A549 (cell line): ENCODE measurements around the gene TMPRSS4. TPM values are rescaled to one million over a fixed set of nuclear protein-coding genes. Genes with fewer than 3 reads are reported as not detected.

ENCODE experiments used
- ATAC-seq, 2 experiments: fragments of 200-7000 bp in 1 of 2; fragments of >200 bp in 1 of 2; cut with Nextera tagmentation in 1 of 2; cut with Tn5 transposase in 1 of 2; 3 replicates each; pipeline versions ENCODE4 v1.8.0 to v1.9.1; 2018 to 2020; ENCODE audit warnings: mild to moderate bottlenecking in 1 of 2, moderate library complexity in 1 of 2
- CTCF ChIA-PET: fragments of 300-600 bp; sonication (Branson Sonifier 250); formaldehyde crosslinking; extraction: SDS; loops from one replicate; lab custom pipeline; 2021; ENCODE audit warnings: antibody characterized with exemption, inconsistent platforms; lab: Yijun Ruan, JAX
- POLR2A ChIA-PET: fragments of 350-600 bp; formaldehyde crosslinking; extraction: SDS; loops from one replicate; lab custom pipeline; 2021; ENCODE audit warnings: antibody characterized with exemption, inconsistent platforms; lab: Yijun Ruan, JAX
- DNase-seq, 2 experiments: peaks; one replicate each; pipeline versions ENCODE4 v3.0.0 to v3.0.0-alpha.2; 2011 to 2016; ENCODE audit warnings: low read depth in 1 of 2, low spot score in 1 of 2
- FAIRE-seq: peaks from 2 replicates; lab custom pipeline; 2011; peaks lifted over from hg19 to GRCh38; lab: Jason Lieb, UNC
- H3K27ac ChIP-seq, 2 experiments: fragments of >200 bp; sonication (Bioruptor Twin); formaldehyde crosslinking; 3 replicates each; pipeline ENCODE4 v1.5.1; 2016 to 2017
- H3K4me1 ChIP-seq: fragments of >200 bp; sonication (Bioruptor Twin); formaldehyde crosslinking; 3 replicates; pipeline ENCODE4 v1.6.1; 2016
- H3K4me2 ChIP-seq: fragments of >200 bp; sonication (Bioruptor Twin); formaldehyde crosslinking; 3 replicates; pipeline ENCODE4 v1.6.1; 2016
- H3K4me3 ChIP-seq: fragments of >200 bp; sonication (Bioruptor Twin); formaldehyde crosslinking; 3 replicates; pipeline ENCODE4 v1.5.1; 2016
- H3K9me3 ChIP-seq: fragments of >200 bp; sonication (Bioruptor Twin); formaldehyde crosslinking; 3 replicates; pipeline ENCODE4 v1.6.1; 2016
- BHLHE40 ChIP-seq: IDR thresholded peaks from 2 replicates; pipeline ENCODE4 v1.6.1; 2012; ENCODE audit warnings: low read depth, low read length, inconsistent platforms
- CBX2 ChIP-seq: fragments of 200-600 bp; sonication (generic); IDR thresholded peaks from 2 replicates; pipeline ENCODE4 v1.6.1; 2016; ENCODE audit warnings: low read depth, mild to moderate bottlenecking, borderline replicate concordance
- CBX8 ChIP-seq: fragments of 200-600 bp; sonication (generic); IDR thresholded peaks from 2 replicates; pipeline ENCODE4 v1.6.1; 2016
- CEBPB ChIP-seq, 2 experiments: fragments of >200 bp in 1 of 2; sonication (Bioruptor Twin) in 1 of 2; formaldehyde crosslinking in 1 of 2; IDR thresholded peaks; 2 replicates each; pipeline ENCODE4 v1.6.1; 2012 to 2016
- CHD2 ChIP-seq: fragments of 150-350 bp; IDR thresholded peaks from 2 replicates; pipeline ENCODE4 v1.6.1; 2014; ENCODE audit warnings: low read length; ENCODE audit not compliant: partially characterized antibody
- E2F6 ChIP-seq: IDR thresholded peaks from 2 replicates; pipeline ENCODE4 v1.6.1; 2012; ENCODE audit warnings: low read depth, borderline replicate concordance
- FOXS1 ChIP-seq: fragments of 250-450 bp; sonication (Bioruptor Pico); IDR thresholded peaks from 2 replicates; pipeline ENCODE4 v1.5.0; 2020; ENCODE audit warnings: mild to moderate bottlenecking, moderate library complexity
- GATA3 ChIP-seq: IDR thresholded peaks from 2 replicates; pipeline ENCODE4 v1.6.1; 2012; ENCODE audit warnings: borderline replicate concordance
- HEYL ChIP-seq: fragments of 250-450 bp; sonication (Bioruptor Pico); IDR thresholded peaks from 2 replicates; pipeline ENCODE4 v1.8.0; 2021; ENCODE audit warnings: mild to moderate bottlenecking, moderate library complexity
- HOXB13 ChIP-seq: fragments of 250-450 bp; sonication (Bioruptor Pico); IDR thresholded peaks from 2 replicates; pipeline ENCODE4 v1.5.0; 2020; ENCODE audit warnings: low read depth, mild to moderate bottlenecking, moderate library complexity
- HOXB5 ChIP-seq: fragments of 250-450 bp; sonication (Bioruptor Pico); IDR thresholded peaks from 2 replicates; pipeline ENCODE4 v1.5.0; 2020; ENCODE audit warnings: mild to moderate bottlenecking, moderate library complexity
- KDM5A ChIP-seq: fragments of 200-600 bp; sonication (generic); IDR thresholded peaks from 2 replicates; pipeline ENCODE4 v1.6.1; 2016; ENCODE audit warnings: antibody characterized with exemption, mild to moderate bottlenecking
- MAX ChIP-seq: IDR thresholded peaks from 2 replicates; pipeline ENCODE4 v1.6.1; 2012
- NPAS2 ChIP-seq: fragments of 250-450 bp; sonication (Bioruptor Pico); IDR thresholded peaks from 2 replicates; pipeline ENCODE4 v1.8.0; 2022; ENCODE audit warnings: mild to moderate bottlenecking, moderate library complexity, borderline replicate concordance
- POLR2AphosphoS2 ChIP-seq: conservative IDR thresholded peaks from 2 replicates; pipeline ENCODE4 v1.6.1; 2012; ENCODE audit warnings: low read length, improper control_type of control experiment, inconsistent platforms
- RARB ChIP-seq: fragments of 250-450 bp; sonication (Bioruptor Pico); IDR thresholded peaks from 2 replicates; pipeline ENCODE4 v1.8.0; 2021; ENCODE audit warnings: mild to moderate bottlenecking, moderate library complexity
- RCOR1 ChIP-seq: fragments of 150-350 bp; IDR thresholded peaks from 2 replicates; pipeline ENCODE4 v1.6.1; 2014; ENCODE audit warnings: antibody characterized with exemption, low read length, low read depth
- SREBF2 ChIP-seq: fragments of 450-650 bp; IDR thresholded peaks from 2 replicates; pipeline ENCODE4 v1.6.1; 2014; ENCODE audit warnings: mild to moderate bottlenecking, moderate library complexity
- ZFP36 ChIP-seq: fragments of 450-650 bp; IDR thresholded peaks from 2 replicates; pipeline ENCODE4 v1.6.1; 2014; ENCODE audit warnings: borderline replicate concordance; ENCODE audit not compliant: partially characterized antibody
- ZNF302 ChIP-seq: fragments of 250-450 bp; sonication (Bioruptor Pico); IDR thresholded peaks from 2 replicates; pipeline ENCODE4 v1.9.0; 2021; ENCODE audit warnings: inconsistent platforms, mild to moderate bottlenecking, moderate library complexity
- WGBS: methylation state at CpG from one replicate; pipeline ENCODE4 v1.1.6; 2017; ENCODE audit errors: missing lambda C conversion rate; 5-methylcytosine and 5-hydroxymethylcytosine counted together
- polyA plus RNA-seq, 4 experiments: library from polyadenylated mRNA; depleted of rRNA in 3 of 4; stranded (reverse); fragments of >200 nt; fragmentation: RNase III in 1 of 4; extraction: RNeasy Plus Mini Kit Qiagen cat#74134 plus additional on column Dnase treatment in 1 of 4; gene quantifications; 2 replicates in 3 of 4; 3 replicates in 1 of 4; pipeline ENCODE4 v1.2.3, GENCODE V29; 2011 to 2017
- TF ChIP-seq, protein P1 (sequence below): fragments of >200 bp; sonication (Bioruptor Twin); formaldehyde crosslinking; IDR thresholded peaks from 2 replicates; pipeline ENCODE4 v1.6.1; 2016
- TF ChIP-seq, protein P2 (sequence below): fragments of >200 bp; sonication (Bioruptor Twin); formaldehyde crosslinking; IDR thresholded peaks from 3 replicates; pipeline ENCODE4 v1.5.1; 2016

Gene TMPRSS4
- polyA plus RNA-seq, 2 of the 4 experiments (the other 2 are of a cell fraction), result not detected

DNA sequence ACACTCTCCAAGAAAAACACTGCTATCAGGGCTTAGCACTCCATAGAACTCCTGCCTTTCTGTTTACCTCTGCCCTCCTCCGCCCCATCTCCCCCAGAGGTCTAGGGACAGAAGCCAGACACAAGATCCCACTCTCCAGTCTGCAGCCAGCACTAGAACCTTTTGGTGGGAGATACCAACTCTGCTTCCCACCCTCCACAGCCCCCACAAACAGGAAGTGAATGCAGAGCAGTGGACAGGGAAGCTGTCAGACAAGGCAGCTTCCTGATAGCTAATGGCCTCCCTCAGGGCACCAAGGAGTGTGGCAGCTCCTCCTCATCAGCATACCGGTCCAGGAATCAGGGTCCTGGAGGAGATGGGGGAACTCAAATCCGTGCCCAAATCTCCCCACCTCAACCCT lies 70.6 kb downstream of the TMPRSS4 start:
- POLR2A ChIA-PET, result no interaction called here
- no peak for TF ChIP-seq POLR2AphosphoS2
- no peak for ATAC-seq

DNA sequence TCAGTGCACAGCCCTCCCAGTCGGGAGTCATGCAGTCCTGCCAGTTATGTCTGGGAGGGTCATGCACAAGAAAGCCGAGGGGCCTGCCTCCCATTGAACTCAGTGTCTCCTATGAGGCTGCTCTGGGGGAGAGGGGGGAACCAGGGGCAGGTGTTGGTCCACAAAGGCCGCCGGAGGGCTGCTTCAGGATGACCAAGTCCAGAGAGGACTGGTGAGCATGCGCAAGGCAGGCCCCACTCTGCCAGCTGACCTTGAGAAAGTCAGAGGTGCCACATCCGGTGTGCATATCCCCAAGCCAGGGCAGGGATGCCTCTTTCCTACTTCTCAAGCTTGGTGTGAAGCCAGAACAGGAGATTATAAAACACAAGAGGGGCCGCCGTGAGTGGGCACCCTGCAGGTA lies 71.4 kb downstream of the TMPRSS4 start:
- H3K27ac ChIP-seq, result no peak overlapping the region
- 68% methylated on average over 3 of the region's 8 CpGs for WGBS
- no peak for TF ChIP-seq GATA3
- no peak for TF ChIP-seq NPAS2
- TF ChIP-seq RARB (CRISPR knock-in tag), result no peak
- no peak for TF ChIP-seq CHD2
- no peak for TF ChIP-seq BHLHE40
- TF ChIP-seq ZNF302 (CRISPR knock-in tag), result no peak
- no peak for TF ChIP-seq HOXB13
- TF ChIP-seq HEYL (CRISPR knock-in tag), result no peak
- no peak for TF ChIP-seq E2F6
- no peak for TF ChIP-seq CEBPB (IDR thresholded peaks at IDR 0.05)
- TF ChIP-seq, protein P1, sequence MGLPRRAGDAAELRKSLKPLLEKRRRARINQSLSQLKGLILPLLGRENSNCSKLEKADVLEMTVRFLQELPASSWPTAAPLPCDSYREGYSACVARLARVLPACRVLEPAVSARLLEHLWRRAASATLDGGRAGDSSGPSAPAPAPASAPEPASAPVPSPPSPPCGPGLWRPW, result no peak
- no peak for TF ChIP-seq FOXS1 (CRISPR knock-in tag)
- TF ChIP-seq, protein P2, sequence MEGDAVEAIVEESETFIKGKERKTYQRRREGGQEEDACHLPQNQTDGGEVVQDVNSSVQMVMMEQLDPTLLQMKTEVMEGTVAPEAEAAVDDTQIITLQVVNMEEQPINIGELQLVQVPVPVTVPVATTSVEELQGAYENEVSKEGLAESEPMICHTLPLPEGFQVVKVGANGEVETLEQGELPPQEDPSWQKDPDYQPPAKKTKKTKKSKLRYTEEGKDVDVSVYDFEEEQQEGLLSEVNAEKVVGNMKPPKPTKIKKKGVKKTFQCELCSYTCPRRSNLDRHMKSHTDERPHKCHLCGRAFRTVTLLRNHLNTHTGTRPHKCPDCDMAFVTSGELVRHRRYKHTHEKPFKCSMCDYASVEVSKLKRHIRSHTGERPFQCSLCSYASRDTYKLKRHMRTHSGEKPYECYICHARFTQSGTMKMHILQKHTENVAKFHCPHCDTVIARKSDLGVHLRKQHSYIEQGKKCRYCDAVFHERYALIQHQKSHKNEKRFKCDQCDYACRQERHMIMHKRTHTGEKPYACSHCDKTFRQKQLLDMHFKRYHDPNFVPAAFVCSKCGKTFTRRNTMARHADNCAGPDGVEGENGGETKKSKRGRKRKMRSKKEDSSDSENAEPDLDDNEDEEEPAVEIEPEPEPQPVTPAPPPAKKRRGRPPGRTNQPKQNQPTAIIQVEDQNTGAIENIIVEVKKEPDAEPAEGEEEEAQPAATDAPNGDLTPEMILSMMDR, result no peak
- no peak for TF ChIP-seq KDM5A
- TF ChIP-seq MAX, result no peak
- TF ChIP-seq CBX2, result no peak
- TF ChIP-seq RCOR1, result no peak
- FAIRE-seq (no peak), DNase-seq (no peak), ATAC-seq (no peak)
- ChIA-PET CTCF (interaction anchor here (14.9 kb wide), 1 partner anchor 20 kb away, joined by 165 read pairs; no protein-coding TSS in a partner anchor), POLR2A (no interaction called here)
- no peaks in the 10 kb centered on the region; the same call in 2 of the 3 replicates for H3K4me1 ChIP-seq
- H3K9me3 ChIP-seq, result no peaks in the 10 kb centered on the region
- H3K4me2 ChIP-seq, result no peak overlapping the region
- H3K4me3 ChIP-seq, result no peak overlapping the region

More for the DNA sequence above, 70.6 kb downstream of the TMPRSS4 start:
- Histone ChIP-seq H3K27ac (no peak overlapping the region), H3K9me3 (no peaks in the 10 kb centered on the region), H3K4me1 (no peaks in the 10 kb centered on the region; the same call in 2 of the 3 replicates), H3K4me3 (no peak overlapping the region), H3K4me2 (no peak overlapping the region)
- CTCF ChIA-PET, result interaction anchor here (0.6 to 14.9 kb wide), 3 partner anchors 21 to 244 kb away, joined by 3 to 165 read pairs (median 5); no protein-coding TSS in a partner anchor
- no peak for FAIRE-seq
- WGBS, result 60% methylated on average over 3 of the region's 3 CpGs
- no peak for DNase-seq

- Histone ChIP-seq H3K4me1 (no peaks in the 10 kb centered on the region; the same call in 2 of the 3 replicates), H3K4me2 (no peak overlapping the region), H3K9me3 (no peaks in the 10 kb centered on the region), H3K4me3 (no peak overlapping the region), H3K27ac (no peak overlapping the region)
- 44% methylated on average over 2 of the region's 2 CpGs for WGBS
- ATAC-seq (no peak), FAIRE-seq (no peak), DNase-seq (no peak)
- TF ChIP-seq ZFP36, result no peak
- TF ChIP-seq SREBF2, result no peak
- TF ChIP-seq CBX8, result no peak
- TF ChIP-seq, protein P1, result no peak
- no peak for TF ChIP-seq HOXB5
- TF ChIP-seq E2F6, result no peak
- POLR2A ChIA-PET, result no interaction called here
- CTCF ChIA-PET, result interaction anchor here (1.3 to 14.9 kb wide), 2 partner anchors 19 to 44 kb away, joined by 3 to 165 read pairs; no protein-coding TSS in a partner anchor
Observed at GRCh38 chr11:118148856-118149255, 72.0 kb downstream of the TMPRSS4 start.
